ENCODE data around the gene LCN6.

GRCh38 chr9:136760424-136760823 is 12.1 kb upstream of the LCN6 start:
- TF ChIP-seq CTCF (conservative IDR thresholded peaks at IDR 0.05 in 1 of 2, IDR thresholded peaks at IDR 0.05 in 1 of 2; ENCODE audit: extremely low read depth in 1 of 2, insufficient read depth in 1 of 2, low read depth in 1 of 2, low read length in 2 of 2) (no peak), EZH2 (IDR thresholded peaks at IDR 0.05; ENCODE audit: borderline replicate concordance, low read length) (no peak)
